ENCODE measurements around the gene ARMC2.
"Not testable (repeated sequence)": the region's sequence is repeated elsewhere in the genome, so short reads cannot be mapped to it uniquely, and the experiment has no call there.

Gene ARMC2

GRCh38 chr6:108848116-108848868 lies at the start of gene ARMC2:
ARMC2 (plus strand) TSS chr6:108848422; CDS start chr6:108854268, 5,846 bp downstream.
- peak; percentile 47 for DNase-seq

GRCh38 chr6:108798670-108799353 lies 49.4 kb upstream of the ARMC2 start:
- DNase-seq = no peak

GRCh38 chr6:108799354-108799717 lies 48.9 kb upstream of the ARMC2 start:
- no peak for DNase-seq

GRCh38 chr6:108799791-108800190 lies 48.4 kb upstream of the ARMC2 start:
- DNase-seq = no peak

- no peak for DNase-seq
These were observed 47.8 kb upstream of the ARMC2 start for GRCh38 chr6:108800427-108800864.

GRCh38 chr6:108801366-108801765 lies 46.9 kb upstream of the ARMC2 start:
- DNase-seq = no peak

- DNase-seq = no peak
These were observed 44.2 kb upstream of the ARMC2 start for GRCh38 chr6:108803982-108804490.

GRCh38 chr6:108804956-108805355 lies 43.3 kb upstream of the ARMC2 start:
- peak; percentile 77 for DNase-seq

GRCh38 chr6:108805611-108806167 lies 42.5 kb upstream of the ARMC2 start:
- peak; percentile 6 for DNase-seq

GRCh38 chr6:108806171-108806570 lies 42.1 kb upstream of the ARMC2 start:
- no peak for DNase-seq

GRCh38 chr6:108806665-108807064 lies 41.6 kb upstream of the ARMC2 start:
- DNase-seq = no peak

GRCh38 chr6:108807928-108808327 lies 40.3 kb upstream of the ARMC2 start:
- DNase-seq = no peak

- DNase-seq = no peak
These were observed 39.0 kb upstream of the ARMC2 start for GRCh38 chr6:108809211-108809610.

- DNase-seq = no peak
These were observed 38.1 kb upstream of the ARMC2 start for GRCh38 chr6:108810057-108810643.

- DNase-seq = no peak
These were observed 36.7 kb upstream of the ARMC2 start for GRCh38 chr6:108811490-108811889.

GRCh38 chr6:108813218-108813617 lies 35.0 kb upstream of the ARMC2 start:
- not testable (repeated sequence) for DNase-seq

GRCh38 chr6:108817276-108817675 lies 30.9 kb upstream of the ARMC2 start:
- DNase-seq = not testable (repeated sequence)

GRCh38 chr6:108820006-108820405 lies 28.2 kb upstream of the ARMC2 start:
- no peak for DNase-seq

- DNase-seq = no peak
These were observed 25.8 kb upstream of the ARMC2 start for GRCh38 chr6:108822401-108822800.

GRCh38 chr6:108825326-108825725 lies 22.9 kb upstream of the ARMC2 start:
- no peak for DNase-seq

GRCh38 chr6:108831104-108831503 lies 17.1 kb upstream of the ARMC2 start:
- DNase-seq = no peak

GRCh38 chr6:108832738-108833137 lies 15.5 kb upstream of the ARMC2 start:
- DNase-seq = no peak

- DNase-seq = no peak
These were observed 12.9 kb upstream of the ARMC2 start for GRCh38 chr6:108835218-108835850.
